GM12878 (cell line): ENCODE measurements around the gene PFKFB3. TPM values are rescaled to one million over a fixed set of nuclear protein-coding genes. Genes with fewer than 3 reads are reported as not detected.
A peak's percentile ranks its signal among the peaks of the same experiment; 100 is the strongest.

Experiments
- ATAC-seq: fragments of 200-7000 bp; cut with Tn5 transposase; 3 replicates; pipeline ENCODE4 v1.9.1; 2020; ENCODE audit warnings: mild to moderate bottlenecking, moderate library complexity
- BruUV-seq: library from RNA; stranded (reverse); fragments of 400-500 nt; replicated peaks from 2 replicates; lab custom pipeline; 2021; lab: Mats Ljungman, UMichigan
- CTCF ChIA-PET: fragments of 300-600 bp; sonication (Branson Sonifier 250); formaldehyde crosslinking; extraction: SDS; loops from one replicate; lab custom pipeline; 2021; ENCODE audit warnings: inconsistent platforms; lab: Yijun Ruan, JAX
- POLR2A ChIA-PET: fragments of 350-600 bp; formaldehyde crosslinking; extraction: SDS; loops from one replicate; lab custom pipeline; 2021; ENCODE audit warnings: inconsistent platforms; lab: Charles Lee
- RAD21 ChIA-PET: fragments of 300-600 bp; sonication (Branson Sonifier 250); formaldehyde crosslinking; loops from one replicate; lab custom pipeline; 2023; ENCODE audit warnings: antibody characterized with exemption; ENCODE audit not compliant: unreplicated experiment; lab: Charles Lee
- SMC1A ChIA-PET: fragments of 300-600 bp; sonication (Branson Sonifier 250); formaldehyde crosslinking; loops from one replicate; lab custom pipeline; 2023; ENCODE audit not compliant: unreplicated experiment, uncharacterized antibody; lab: Charles Lee
- DNase-seq: peaks from one replicate; pipeline ENCODE4 v3.0.0-alpha.2; 2011; ENCODE audit warnings: low read depth, low spot score
- FAIRE-seq: peaks from 3 replicates; lab custom pipeline; 2011; peaks lifted over from hg19 to GRCh38; lab: Jason Lieb, UNC
- H2AFZ ChIP-seq: 2 replicates; pipeline ENCODE4 v1.6.0; 2011; ENCODE audit warnings: low read depth, low read length, control low read depth; ENCODE audit not compliant: control insufficient read depth
- H3K27ac ChIP-seq: 2 replicates; pipeline ENCODE4 v1.5.1; 2011; ENCODE audit warnings: control low read depth; ENCODE audit not compliant: control insufficient read depth, insufficient read depth
- H3K27me3 ChIP-seq, 2 experiments: replicated peaks in 1 of 2; 2 replicates each; pipeline versions ENCODE4 v1.6.0 to v1.6.1; 2011; ENCODE audit warnings: low read length in 1 of 2; ENCODE audit not compliant: control insufficient read depth in 2 of 2, insufficient read depth in 2 of 2
- H3K36me3 ChIP-seq, 2 experiments: 2 replicates each; pipeline ENCODE4 v1.5.1; 2011; ENCODE audit warnings: low read length in 1 of 2; ENCODE audit not compliant: control insufficient read depth in 2 of 2, insufficient read depth in 2 of 2
- H3K4me1 ChIP-seq: 2 replicates; pipeline ENCODE4 v1.6.1; 2011; ENCODE audit warnings: mild to moderate bottlenecking, low read length, moderate library complexity, mixed read lengths; ENCODE audit not compliant: control insufficient read depth, insufficient read depth
- H3K4me2 ChIP-seq: 2 replicates; pipeline ENCODE4 v1.6.0; 2011; ENCODE audit warnings: control low read depth; ENCODE audit not compliant: control insufficient read depth, insufficient read depth
- H3K4me3 ChIP-seq: fragments of 200-600 bp; sonication (generic); 2 replicates; pipeline ENCODE4 v1.5.1; 2016
- H3K79me2 ChIP-seq: 2 replicates; pipeline ENCODE4 v1.6.0; 2011; ENCODE audit warnings: low read length; ENCODE audit not compliant: control insufficient read depth, insufficient read depth
- H3K9ac ChIP-seq: 2 replicates; pipeline ENCODE4 v1.8.0; 2011; ENCODE audit warnings: low read length, control low read depth, mixed read lengths; ENCODE audit not compliant: control insufficient read depth, insufficient read depth
- H3K9me3 ChIP-seq: replicated peaks from 3 replicates; pipeline ENCODE4 v1.5.1; 2011; ENCODE audit warnings: mild to moderate bottlenecking, low read length; ENCODE audit not compliant: control insufficient read depth, insufficient read depth
- H4K20me1 ChIP-seq: 2 replicates; pipeline ENCODE4 v1.6.0; 2011; ENCODE audit not compliant: control insufficient read depth, insufficient read depth
- ASH2L ChIP-seq: fragments of 300-600, 200-600 bp; sonication (generic); IDR thresholded peaks from 2 replicates; pipeline ENCODE4 v1.6.1; 2017; ENCODE audit warnings: low read depth, mild to moderate bottlenecking, borderline replicate concordance
- BCL11A ChIP-seq: IDR thresholded peaks from 2 replicates; pipeline ENCODE4 v1.6.1; 2011; ENCODE audit warnings: low read depth, low read length
- POLR2AphosphoS2 ChIP-seq: IDR thresholded peaks from 2 replicates; pipeline ENCODE4 v1.6.1; 2011; ENCODE audit warnings: low read depth, mild to moderate bottlenecking, low read length, improper control_type of control experiment, moderate library complexity
- POLR2AphosphoS5 ChIP-seq: IDR thresholded peaks from 2 replicates; pipeline ENCODE4 v1.6.1; 2011; ENCODE audit warnings: mild to moderate bottlenecking, low read length, inconsistent platforms
- RELB ChIP-seq: fragments of 450-650 bp; IDR thresholded peaks from 2 replicates; pipeline ENCODE4 v1.6.1; 2017; ENCODE audit warnings: low read depth, mild to moderate bottlenecking, moderate library complexity
- SMAD5 ChIP-seq: IDR thresholded peaks from 2 replicates; pipeline ENCODE4 v1.6.1; 2016; ENCODE audit warnings: antibody characterized with exemption, low read depth
- WGBS: methylation state at CpG from one replicate; pipeline ENCODE4 v1.1.6; 2016; ENCODE audit warnings: low lambda C conversion rate; ENCODE audit not compliant: insufficient replicate concordance, insufficient coverage; ENCODE audit errors: missing lambda C conversion rate; 5-methylcytosine and 5-hydroxymethylcytosine counted together
- in situ Hi-C: fragments of 300-500 bp; cut with MboI; formaldehyde crosslinking; loops from 9 replicates; pipeline ENCODE4 v1.14.3; 2018; ENCODE audit warnings: mixed read lengths
- intact Hi-C: fragments of 100-400 bp; cut with micrococcal nuclease; formaldehyde crosslinking; loops from one replicate; pipeline ENCODE4 v1.14.2; 2022; ENCODE audit not compliant: unreplicated experiment
- polyA plus RNA-seq, 11 experiments: library from polyadenylated mRNA; depleted of rRNA in 4 of 11; unstranded in 6 of 11; stranded (reverse) in 5 of 11; fragments of >200 nt; fragmentation: Nextera tagmentation in 4 of 11; fragmentation: Illumina TruSeq in 1 of 11; extraction: Ambion mirVana in 4 of 11; extraction: Trizol in 1 of 11; gene quantifications; 1 replicate in 1 of 11; 2 replicates in 10 of 11; pipeline versions ENCODE4 v1.2.1 to v1.2.3, GENCODE V29; 2011 to 2016; ENCODE audit warnings: inconsistent platforms in 2 of 11, missing spikeins in 2 of 11, low read depth in 1 of 11
- total RNA-seq, 4 experiments: library from RNA; depleted of rRNA in 3 of 4; stranded (reverse); fragments of >200 nt in 3 of 4; fragmentation: Illumina TruSeq in 1 of 4; extraction: Trizol in 1 of 4; gene quantifications; 2 replicates each; pipeline versions ENCODE4 v1.2.1 to v1.2.3, GENCODE V29; 2013 to 2021

The PFKFB3 gene
- total and polyA plus RNA-seq, 10 of the 15 experiments (the other 5 are each of a cell fraction or from before 2014, with no cell fraction given): 1.6 to 46.7 (median 13.7) TPM

- DNase-seq: no peak
- peaks cover 6% of the 10 kb centered on the region; the same call in 1 of the 2 replicates for H3K4me1 ChIP-seq
- H3K4me2 ChIP-seq: no peak overlapping the region
- WGBS: 31% methylated on average over 4 of the region's 4 CpGs
- peak; percentile 2; the same call in 2 of the 3 replicates for ATAC-seq
- no peaks in the 10 kb centered on the region for H3K9me3 ChIP-seq
- no peak overlapping the region for H3K4me3 ChIP-seq
- intact Hi-C loops: no loop called here
- POLR2A ChIA-PET: interaction anchor here (1.3 to 1.4 kb wide), 2 partner anchors 25 to 45 kb away, joined by 3 read pairs; no protein-coding TSS in a partner anchor
- H2AFZ ChIP-seq: no peak overlapping the region
- H3K9ac ChIP-seq: no peak overlapping the region
- RAD21 ChIA-PET: interaction anchor here (0.5 to 1.9 kb wide), 5 partner anchors 27 to 194 kb away, joined by 3 to 18 read pairs (median 3); no protein-coding TSS in a partner anchor
- peaks cover 0 to 3% of the 10 kb centered on the region in 2 experiments; a peak in 2 of 4 replicates for H3K36me3 ChIP-seq
- in situ Hi-C loops: no loop called here
- BruUV-seq: TSS peak; percentile 9
- no peaks in the 10 kb centered on the region for H3K27me3 ChIP-seq
- H3K79me2 ChIP-seq: peaks cover 6% of the 10 kb centered on the region
- TF ChIP-seq RELB: no peak
- TF ChIP-seq SMAD5: no peak
- no peak for TF ChIP-seq BCL11A
- no peak for TF ChIP-seq POLR2AphosphoS2
- no peak for TF ChIP-seq ASH2L
- peak; percentile 15; the same call in 1 of the 2 replicates for TF ChIP-seq POLR2AphosphoS5
- H3K27ac ChIP-seq: no peak overlapping the region
- peaks cover 13% of the 10 kb centered on the region; the same call in 1 of the 2 replicates for H4K20me1 ChIP-seq
- CTCF ChIA-PET: interaction anchor here (0.6 to 2.0 kb wide), 9 partner anchors 60 to 359 kb away, joined by 3 to 20 read pairs (median 4); no protein-coding TSS in a partner anchor
- FAIRE-seq: no peak
- SMC1A ChIA-PET: interaction anchor here (0.5 to 2.9 kb wide), 14 partner anchors 61 to 1378 kb away, joined by 3 to 28 read pairs (median 4); no protein-coding TSS in a partner anchor
Measured at GRCh38 chr10:6207658-6208057, 4.9 kb downstream of the PFKFB3 start.
